ENCODE results near the gene MSH3.

DNA sequence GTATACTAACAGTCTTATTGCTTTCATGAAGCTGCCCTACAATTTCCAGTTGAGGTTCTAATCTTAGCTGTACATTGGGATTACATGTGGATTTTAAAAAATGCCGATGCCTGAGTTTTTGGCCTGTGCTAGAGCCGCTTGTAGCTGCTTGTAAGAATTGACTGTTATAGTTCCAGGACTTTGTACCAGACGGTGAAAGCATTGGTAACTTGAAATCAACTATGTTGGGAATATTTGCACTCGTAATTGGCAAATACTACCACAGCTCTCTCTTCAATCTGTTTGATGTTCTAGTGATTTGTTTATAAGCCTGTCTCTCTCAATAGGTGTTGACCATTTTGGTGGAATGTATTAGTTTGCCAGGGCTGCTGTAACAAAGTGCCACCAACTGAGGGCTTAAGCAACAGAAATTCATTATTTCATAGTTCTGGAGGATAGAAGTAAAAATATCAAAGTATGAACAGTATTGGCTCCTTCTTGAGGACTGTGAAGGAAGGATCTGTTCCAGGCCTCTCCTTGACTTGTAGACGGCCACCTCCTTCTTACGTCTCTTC, 50.8 kb downstream of the MSH3 start:
- TF ChIP-seq, protein P1, sequence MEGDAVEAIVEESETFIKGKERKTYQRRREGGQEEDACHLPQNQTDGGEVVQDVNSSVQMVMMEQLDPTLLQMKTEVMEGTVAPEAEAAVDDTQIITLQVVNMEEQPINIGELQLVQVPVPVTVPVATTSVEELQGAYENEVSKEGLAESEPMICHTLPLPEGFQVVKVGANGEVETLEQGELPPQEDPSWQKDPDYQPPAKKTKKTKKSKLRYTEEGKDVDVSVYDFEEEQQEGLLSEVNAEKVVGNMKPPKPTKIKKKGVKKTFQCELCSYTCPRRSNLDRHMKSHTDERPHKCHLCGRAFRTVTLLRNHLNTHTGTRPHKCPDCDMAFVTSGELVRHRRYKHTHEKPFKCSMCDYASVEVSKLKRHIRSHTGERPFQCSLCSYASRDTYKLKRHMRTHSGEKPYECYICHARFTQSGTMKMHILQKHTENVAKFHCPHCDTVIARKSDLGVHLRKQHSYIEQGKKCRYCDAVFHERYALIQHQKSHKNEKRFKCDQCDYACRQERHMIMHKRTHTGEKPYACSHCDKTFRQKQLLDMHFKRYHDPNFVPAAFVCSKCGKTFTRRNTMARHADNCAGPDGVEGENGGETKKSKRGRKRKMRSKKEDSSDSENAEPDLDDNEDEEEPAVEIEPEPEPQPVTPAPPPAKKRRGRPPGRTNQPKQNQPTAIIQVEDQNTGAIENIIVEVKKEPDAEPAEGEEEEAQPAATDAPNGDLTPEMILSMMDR (IDR thresholded peaks at IDR 0.05): no peak
- TF ChIP-seq YY1 (IDR thresholded peaks at IDR 0.05; ENCODE audit: low read depth) (no peak), USF1 (IDR thresholded peaks at IDR 0.05; ENCODE audit: borderline replicate concordance, low read depth) (no peak), JUND (IDR thresholded peaks at IDR 0.05) (no peak), IRF3 (IDR thresholded peaks at IDR 0.05; ENCODE audit: low read depth, low read length) (no peak), RFX5 (IDR thresholded peaks at IDR 0.05; ENCODE audit: low read length) (no peak), FOXM1 (IDR thresholded peaks at IDR 0.05; ENCODE audit: low read depth) (no peak), POLR2AphosphoS5 (IDR thresholded peaks at IDR 0.05; ENCODE audit: low read depth, low read length) (no peak)
